Activated CD4-positive, CD25-positive, alpha-beta regulatory T cell (primary cell): Measurements from ENCODE around the gene AP2A1.
A peak's percentile ranks its signal among the peaks of the same experiment; 100 is the strongest.
"Not testable (repeated sequence)": the region's sequence is repeated elsewhere in the genome, so short reads cannot be mapped to it uniquely, and the experiment has no call there.

Experiments used
- DNase-seq, 4 experiments: peaks; one replicate each; lab custom pipeline; 2025; lab: John Stamatoyannopoulos, UW

Gene AP2A1

GRCh38 chr19:49766930-49767299 lies at the start of gene AP2A1:
AP2A1 (plus strand) TSS chr19:49767001; CDS start chr19:49767134, 133 bp downstream.
- DNase-seq: no peak

DNA sequence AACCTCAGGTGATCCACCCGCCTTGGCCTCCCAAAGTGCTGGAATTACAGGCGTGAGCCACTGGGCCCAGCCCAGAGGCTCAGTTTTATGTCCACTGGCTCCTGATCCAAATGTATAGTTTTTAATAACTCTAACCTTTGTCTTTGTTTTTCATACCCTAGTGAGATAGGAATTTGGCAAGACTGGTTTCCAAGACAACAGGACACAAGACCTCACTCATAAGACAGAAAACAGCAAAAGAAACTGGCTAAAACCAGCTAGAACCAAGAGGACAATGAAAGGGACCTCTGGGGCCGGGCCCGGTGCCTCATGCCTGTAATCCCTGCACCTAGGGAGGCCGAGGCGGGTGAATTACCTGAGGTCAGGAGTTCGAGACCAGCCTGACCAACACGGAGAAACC lies 48.3 kb upstream of the AP2A1 start:
- no peak for DNase-seq

GRCh38 chr19:49718991-49719390 lies 47.8 kb upstream of the AP2A1 start:
- no peak for DNase-seq

- DNase-seq: not testable (repeated sequence)
These were observed 47.4 kb upstream of the AP2A1 start for GRCh38 chr19:49719420-49719819.

DNA sequence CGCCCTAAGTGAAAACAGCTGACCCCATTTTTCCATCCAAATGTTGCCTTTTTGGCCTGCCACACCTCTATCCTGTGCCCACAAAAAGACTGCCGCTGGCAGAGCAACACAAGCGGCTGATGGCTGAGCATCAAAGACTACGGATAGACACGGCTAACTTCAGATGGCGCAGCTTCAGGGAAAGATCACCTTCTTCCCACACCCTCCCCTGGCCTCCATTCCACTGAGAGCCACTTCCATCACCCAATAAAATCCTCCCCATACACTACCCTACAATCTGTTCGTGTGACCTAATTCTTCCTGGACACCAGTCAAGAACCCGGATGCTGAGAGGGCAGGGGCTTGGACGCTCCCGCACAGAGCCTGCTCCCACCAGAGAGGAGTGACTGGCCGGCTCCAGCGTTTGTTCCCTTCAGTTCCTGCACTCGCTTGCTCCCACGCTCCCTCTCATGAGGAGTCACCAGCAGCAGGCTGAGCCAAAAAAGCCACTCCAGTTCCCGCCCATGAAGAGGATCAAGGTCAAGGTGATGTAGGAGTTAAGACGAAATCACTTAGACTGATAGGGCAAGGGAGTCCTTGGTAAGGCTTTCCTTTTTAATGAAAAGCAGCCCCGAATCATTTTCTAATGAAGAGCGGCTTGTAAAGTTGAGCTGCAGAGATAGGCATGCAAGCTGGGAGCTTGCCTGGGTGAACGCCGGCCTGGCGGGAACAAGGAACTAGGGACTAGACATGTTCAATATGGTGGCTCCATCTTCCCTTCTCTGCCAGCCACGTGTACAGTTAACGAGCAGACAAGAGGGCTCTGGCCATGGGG lies 39.4 kb upstream of the AP2A1 start:
- no peak for DNase-seq

GRCh38 chr19:49730166-49730565 lies 36.6 kb upstream of the AP2A1 start:
- no peak for DNase-seq

DNA sequence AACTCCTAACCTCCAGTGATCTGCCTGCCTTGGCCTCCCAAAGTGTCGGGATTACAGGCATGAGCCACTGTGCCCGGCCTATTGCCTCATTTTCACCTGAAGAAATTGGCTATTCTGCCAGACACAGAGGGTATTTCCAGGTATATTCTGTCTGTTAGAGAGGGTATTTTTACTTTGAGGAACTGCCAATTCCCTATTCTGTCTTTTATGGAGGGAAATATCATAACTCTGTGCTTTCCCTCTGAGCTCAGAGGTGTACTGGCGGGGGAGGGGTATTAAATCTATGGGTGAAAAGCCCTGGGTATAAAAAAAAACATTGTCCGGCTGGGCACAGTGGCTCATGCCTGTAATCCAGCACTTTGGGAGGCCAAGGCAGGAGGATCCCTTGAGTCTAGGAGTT lies 28.5 kb upstream of the AP2A1 start:
- no peak for DNase-seq

GRCh38 chr19:49739098-49739497 lies 27.7 kb upstream of the AP2A1 start:
- DNase-seq: no peak

GRCh38 chr19:49739933-49740332 lies 26.9 kb upstream of the AP2A1 start:
- no peak for DNase-seq

GRCh38 chr19:49741210-49741844 lies 25.5 kb upstream of the AP2A1 start:
- DNase-seq: no peak

DNA sequence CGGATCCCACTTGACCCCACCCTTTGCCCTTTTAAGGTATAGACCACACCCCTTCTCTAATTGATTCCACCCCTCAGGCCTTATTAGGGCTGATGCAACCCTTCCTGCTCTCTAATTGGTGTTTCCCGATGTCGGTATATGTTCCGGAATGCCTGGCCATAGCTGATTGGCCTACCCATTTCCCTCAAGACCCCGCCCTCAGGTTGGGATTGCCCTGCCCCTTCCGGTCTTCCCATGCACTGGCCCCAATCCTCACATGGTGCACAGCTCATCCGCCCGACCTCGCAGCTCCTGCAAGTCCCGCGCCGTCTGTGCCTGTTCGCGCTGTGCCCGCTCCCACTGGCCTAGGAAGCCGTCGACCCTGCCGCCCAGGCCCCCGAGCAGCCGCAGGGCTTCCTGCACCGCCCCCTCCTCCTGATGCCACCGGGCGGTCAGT lies 21.8 kb upstream of the AP2A1 start:
- DNase-seq: no peak

- DNase-seq: peak in 1 of 4 experiments; percentile 10
These were observed 20.4 kb upstream of the AP2A1 start for GRCh38 chr19:49746206-49746958.

- no peak for DNase-seq
These were observed 17.6 kb upstream of the AP2A1 start for GRCh38 chr19:49749055-49749716.

DNA sequence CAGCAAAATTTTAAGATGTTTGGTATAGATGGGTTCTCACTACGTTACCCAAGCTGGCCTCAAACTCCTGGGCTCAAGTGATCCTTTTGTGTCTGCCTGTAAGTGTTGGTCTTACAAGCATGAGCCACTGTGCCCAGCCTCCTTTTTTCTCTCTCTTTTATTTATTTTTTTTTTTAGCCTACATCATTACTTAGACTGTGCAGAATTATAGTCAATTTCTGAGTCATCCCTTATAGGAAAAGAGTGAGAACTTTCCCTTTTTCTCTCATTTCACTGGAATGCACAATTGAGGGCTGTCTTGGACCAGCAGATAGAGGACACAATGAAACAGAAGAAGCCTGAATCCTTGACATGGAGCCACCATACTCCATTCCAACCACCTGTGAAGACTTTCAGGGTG lies 17.0 kb upstream of the AP2A1 start:
- DNase-seq: no peak

DNA sequence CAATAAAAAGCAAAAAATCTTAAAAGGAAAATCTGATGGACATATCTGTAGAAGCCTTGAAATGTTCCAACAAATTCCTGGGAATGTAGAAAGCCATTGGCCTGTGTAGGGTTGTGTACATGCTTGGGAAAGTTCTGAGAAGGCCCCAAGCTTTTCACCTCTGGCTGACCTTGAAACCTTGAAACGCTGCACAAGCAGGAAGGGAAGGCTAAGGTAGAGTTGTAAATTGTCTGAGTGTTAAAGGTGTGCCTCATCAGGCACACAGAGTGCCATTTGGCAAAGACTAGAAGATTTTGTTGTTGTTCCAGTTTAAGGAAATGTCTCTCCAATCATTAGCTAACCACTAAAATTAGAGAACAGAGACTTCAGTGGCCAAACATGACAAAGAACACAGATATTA lies 14.1 kb upstream of the AP2A1 start:
- DNase-seq: no peak

DNA sequence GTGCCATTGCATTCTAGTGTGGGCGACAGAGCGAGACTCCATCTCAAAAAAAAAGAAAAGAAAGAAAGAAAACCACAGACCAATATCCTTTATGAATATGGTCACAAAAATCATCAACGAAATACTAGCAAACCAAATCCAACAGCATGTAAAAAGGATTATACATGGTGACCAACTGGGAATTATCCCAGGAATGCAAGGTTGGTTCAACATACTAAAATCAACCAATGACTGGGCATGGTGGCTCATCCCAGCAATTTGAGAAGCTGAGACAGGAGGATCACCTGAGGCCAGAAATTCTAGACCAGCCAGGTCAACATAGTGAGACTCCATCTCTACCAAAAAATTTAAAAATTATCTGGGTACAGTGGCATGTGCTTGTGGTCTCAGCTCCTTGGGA lies 10.8 kb upstream of the AP2A1 start:
- no peak for DNase-seq

GRCh38 chr19:49758292-49758691 lies 8.5 kb upstream of the AP2A1 start:
- DNase-seq: no peak

DNA sequence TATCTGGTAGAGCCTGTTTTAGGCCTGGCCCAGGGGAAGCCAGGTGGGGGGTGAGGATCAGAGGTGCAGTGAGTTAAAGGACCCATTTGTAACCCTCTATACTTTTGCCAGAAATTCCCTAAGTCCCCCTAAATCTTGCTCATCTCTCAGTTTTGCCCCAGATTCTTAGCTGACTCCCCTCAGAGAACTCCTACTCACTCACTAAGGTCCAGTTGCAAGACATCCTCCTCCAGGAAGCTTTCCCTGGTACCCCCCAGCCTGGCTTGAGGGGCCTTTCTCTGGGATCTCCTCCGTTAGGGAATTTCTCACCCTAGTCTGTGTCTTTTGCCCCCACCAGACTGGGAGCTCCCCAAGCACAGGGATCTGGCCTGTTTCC lies 5.6 kb upstream of the AP2A1 start:
- no peak for DNase-seq

DNA sequence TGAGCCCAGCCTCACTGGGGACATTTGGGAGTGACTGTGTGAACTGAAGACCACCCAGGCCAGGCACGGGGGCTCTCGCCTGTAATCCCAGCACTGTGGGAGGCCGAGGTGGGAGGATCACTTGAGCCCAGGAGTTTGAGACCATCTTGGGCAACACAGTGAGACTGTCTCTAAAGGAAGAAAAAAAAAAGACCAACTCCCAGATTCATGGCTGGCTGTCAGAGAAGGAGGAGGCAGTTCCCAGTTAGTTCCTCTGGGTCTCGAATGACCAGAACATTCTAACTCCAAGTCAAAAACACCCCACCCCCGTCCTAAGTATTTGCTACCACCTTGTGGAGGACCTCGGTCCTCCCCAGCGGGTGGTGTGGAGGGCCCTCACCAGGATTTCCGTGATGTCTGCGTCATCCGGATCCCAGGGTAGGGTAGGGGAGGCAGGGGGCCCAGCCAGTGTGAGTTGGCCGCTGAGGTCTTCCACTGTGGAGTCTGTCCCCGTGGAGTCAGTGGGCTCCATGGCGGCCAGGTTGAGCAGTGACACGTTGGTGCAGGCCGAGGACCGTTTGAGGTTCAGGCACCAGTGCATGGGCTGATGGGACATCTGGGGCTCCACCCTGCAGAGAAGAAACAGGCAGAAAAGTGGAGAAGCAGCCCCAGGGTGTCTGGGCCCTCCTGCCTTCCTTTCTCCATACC lies 5.0 kb upstream of the AP2A1 start:
- no peak for DNase-seq

- DNase-seq: no peak
These were observed 3.6 kb upstream of the AP2A1 start, which contains the start of gene TSKS for GRCh38 chr19:49763230-49763629. TSKS (minus strand) TSS chr19:49763306; CDS start chr19:49763247, 59 bp downstream.

DNA sequence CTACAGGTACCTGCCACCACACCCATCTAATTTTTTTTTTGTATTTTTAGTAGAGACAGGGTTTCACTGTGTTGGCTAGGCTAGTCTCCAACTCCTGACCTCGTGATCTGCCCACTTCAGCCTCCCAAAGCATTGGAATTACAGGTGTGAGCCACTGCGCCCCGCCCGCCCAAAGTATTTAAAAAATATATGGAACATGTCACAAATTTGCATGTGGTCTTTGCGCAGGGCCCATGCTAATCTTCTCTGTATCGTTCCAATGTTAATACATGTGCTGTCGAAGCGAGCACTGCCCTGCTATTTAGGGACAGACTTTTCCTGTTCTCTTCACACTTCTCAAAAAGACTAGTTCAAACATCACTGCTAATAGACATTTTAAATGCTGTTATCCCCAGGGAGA lies 2.5 kb upstream of the AP2A1 start:
- DNase-seq: no peak
